ENCODE data around the gene PCYT2.

PCYT2 gene

GRCh38 chr17:81899514-81900166, 11.6 kb downstream of the PCYT2 start:
- no peak for DNase-seq

- no peak for DNase-seq
These were observed 12.3 kb downstream of the PCYT2 start for GRCh38 chr17:81898885-81899284.

DNA sequence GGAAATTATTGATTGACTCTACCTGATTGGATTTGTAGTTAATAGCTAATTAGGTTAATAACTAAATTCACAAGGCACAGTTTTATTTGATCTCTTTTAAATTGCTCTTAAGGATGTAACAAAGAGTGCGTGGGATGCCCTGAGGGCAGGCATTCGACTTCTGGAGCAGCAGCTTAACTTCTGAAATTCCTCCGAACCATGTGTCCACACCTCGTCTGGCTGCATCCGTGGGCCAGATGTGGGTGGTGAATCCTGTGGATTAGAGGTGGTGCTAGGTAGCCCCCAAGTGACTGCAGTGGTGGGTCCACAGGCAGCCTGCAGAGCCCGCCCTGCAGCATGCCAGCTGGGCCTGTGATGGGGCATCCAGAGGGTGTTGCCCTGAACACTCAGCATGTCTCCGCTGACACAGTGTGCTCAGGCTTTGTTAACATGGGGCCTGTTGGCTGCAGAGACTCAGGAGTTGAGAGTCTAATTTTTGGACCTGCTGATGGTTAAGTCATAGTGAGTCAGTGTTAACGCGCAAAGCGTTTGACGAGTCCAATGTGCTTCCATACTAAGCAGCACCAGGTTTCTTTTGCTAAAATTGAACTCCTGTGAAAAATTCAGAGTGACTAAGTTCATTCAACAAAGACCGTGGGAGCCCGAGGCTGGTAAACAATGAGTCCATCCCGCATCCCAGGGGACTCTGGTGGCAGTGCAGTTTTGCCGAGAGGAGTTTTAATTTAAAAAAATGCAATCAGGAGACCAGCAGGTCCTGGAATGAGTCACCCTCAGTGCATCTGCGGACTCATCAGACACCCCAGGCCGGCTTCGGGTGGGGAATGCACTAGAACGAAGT, 13.0 kb downstream of the PCYT2 start:
- peak; percentile 81 for DNase-seq

DNA sequence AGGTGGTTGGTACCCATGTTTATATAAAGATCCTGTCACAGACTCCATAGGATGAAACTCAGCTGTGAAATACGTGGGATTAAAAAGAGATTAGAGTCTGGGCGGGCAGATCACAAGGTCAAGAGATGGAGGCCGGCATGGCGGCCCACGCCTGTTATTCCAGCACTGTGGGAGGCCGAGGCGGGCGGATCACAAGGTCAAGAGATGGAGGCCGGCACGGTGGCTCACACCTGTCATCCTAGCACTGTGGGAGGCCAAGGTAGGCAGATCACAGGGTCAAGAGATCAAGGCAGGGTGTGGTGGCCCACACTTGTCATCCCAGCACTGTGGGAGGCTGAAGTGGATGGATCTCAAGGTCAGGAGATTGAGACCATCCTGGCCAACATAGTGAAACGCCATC, 15.8 kb downstream of the PCYT2 start:
- no peak for DNase-seq

- no peak for DNase-seq
These were observed 20.0 kb downstream of the PCYT2 start for GRCh38 chr17:81891303-81891552.

GRCh38 chr17:81890447-81891302, 20.5 kb downstream of the PCYT2 start:
- DNase-seq = no peak

- no peak for DNase-seq
These were observed 21.6 kb downstream of the PCYT2 start for GRCh38 chr17:81889602-81890001.

DNA sequence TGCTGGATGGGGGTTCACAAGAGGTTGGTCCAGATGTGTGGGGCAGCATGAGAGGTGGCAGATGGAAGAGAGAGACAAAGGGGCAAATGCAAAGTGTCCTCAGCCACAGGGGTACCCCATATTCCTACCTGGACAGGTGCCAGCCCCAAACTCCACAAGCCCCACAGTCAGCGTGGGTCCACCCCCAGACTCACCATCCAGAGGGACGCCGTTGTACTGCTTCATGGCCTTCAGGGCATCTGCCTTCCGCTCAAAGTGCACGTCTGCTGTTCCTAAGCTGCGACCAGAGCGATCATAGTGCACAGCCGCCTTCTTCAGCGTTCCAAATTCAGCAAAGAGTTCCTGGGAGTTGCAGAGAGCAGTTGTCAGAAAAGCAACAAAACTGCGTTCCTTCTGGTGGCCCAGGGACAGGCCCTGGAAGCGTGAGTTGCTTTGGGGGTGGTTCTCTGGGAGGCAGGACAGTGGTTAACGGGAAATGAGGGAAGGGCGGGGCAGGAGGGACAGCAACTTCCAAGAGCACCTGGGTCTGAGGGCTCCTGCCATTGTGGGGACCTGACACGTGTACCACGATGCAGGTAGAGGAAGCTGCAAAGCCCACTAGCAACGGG, 22.1 kb downstream of the PCYT2 start:
- DNase-seq = no peak

DNA sequence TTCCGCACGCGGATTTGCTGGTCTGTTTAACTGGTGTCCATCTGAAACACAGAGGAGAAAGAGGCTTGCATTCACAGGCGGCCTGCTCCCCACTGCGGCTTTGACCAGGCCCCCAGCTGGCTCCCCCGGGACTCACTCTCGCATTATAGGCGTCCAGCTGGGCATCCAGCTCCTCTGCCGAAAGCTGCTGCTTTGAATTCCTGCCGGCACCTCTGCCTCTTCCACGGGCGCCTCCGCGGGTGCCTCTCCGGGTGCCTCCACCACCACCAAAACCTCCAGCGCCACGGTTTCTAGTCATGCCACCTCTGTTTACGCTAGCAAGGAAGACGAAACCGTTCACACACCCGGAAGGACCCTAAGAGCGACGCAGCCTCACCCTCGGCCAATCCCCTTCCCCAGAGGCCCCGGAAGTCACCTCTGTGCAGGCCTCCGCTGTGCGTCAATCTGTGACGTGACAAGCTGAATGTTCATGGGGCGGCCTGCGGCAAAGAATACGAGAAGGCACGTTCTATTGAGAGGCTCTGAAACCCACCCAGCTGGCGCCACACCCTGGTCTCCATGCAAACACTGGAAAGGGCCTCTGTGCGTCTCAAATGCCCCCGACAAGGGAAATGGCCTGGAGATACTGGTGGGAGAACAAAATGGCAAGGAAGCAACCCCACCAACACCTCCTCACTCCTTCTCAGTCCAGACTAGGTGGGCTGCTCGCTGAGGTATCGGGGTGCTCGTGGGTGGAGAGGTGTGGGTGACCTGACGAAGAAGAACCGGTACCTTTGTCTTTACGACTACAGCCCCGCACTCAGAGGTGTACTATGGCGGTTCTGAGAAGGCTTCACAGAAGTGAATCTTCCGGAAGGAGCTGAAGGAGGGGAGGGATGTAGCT, 22.9 kb downstream of the PCYT2 start:
- DNase-seq = no peak

DNA sequence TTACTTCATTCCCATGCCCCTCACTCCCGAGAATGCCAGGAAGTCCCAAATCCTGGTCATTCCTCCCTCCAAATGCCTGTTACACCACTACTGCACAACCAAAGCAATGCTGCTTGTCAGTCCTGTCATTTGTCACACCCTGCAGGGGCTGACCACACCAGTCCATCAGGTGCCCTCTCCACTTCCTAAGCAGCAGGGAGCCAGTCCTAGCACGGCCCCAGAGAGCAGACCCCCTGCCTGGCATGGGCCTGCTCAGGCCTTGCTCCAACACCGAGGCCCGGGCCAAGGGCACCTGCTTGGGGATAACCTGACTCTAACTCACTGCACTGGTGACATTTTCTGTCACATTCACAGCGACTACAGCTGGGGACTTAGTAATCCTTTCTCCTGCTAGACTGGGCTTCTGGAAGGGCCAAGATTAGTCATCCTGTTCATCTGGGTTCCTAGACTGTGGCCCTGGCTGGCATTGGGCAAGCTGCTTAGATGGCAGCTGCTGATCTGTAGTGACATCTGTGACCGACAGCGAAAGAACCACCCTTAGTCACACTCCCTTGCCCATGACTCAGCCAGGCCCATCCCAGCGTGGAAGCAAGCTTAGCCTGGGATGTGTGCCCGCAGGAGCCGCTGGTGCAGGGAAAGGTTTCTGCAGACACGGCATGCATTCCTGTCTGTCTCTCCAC, 25.2 kb downstream of the PCYT2 start:
- DNase-seq = no peak

DNA sequence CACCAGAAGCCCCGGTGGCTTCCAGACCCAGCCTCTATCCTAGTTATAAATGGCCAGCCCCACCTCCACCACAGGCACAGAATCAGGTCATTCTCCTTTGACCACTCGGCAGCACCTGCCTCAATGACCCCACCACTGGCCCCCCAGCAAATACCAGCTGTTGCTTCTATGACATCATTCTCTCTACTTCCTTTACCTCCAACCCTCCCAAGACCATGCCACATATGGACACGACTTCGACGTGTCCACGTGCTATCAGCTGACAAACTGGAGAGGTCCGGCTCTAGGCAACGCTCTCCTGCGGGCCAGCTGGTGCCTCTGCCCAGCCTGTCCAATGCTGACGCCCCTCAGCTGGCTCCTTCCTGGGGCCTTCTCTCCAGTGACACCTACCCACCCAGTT, 25.7 kb downstream of the PCYT2 start:
- no peak for DNase-seq

DNA sequence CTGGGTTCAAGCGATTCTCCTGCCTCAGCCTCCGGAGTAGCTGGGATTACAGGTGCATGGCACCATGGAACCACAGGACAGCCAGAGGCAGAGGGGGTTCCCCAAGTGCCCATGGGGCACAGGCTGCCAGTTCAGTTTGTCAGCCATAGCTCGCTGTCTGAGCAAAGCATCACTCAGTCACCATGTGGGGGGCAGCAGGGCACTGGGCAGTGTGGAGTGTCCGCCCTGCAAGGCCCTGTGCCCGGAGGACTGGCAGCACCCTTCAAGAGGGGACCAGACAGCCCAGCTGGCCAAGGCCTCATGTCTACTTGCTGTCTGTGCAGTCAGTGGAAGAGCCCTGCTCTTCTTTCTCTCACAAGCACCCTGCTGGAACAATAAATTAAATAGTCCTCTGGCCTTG, 26.2 kb downstream of the PCYT2 start:
- no peak for DNase-seq

GRCh38 chr17:81884520-81884919, 26.7 kb downstream of the PCYT2 start:
- DNase-seq = peak; percentile 8

GRCh38 chr17:81879121-81879520, 32.1 kb downstream of the PCYT2 start:
- no peak for DNase-seq

GRCh38 chr17:81878294-81878693, 32.9 kb downstream of the PCYT2 start:
- DNase-seq = no peak

DNA sequence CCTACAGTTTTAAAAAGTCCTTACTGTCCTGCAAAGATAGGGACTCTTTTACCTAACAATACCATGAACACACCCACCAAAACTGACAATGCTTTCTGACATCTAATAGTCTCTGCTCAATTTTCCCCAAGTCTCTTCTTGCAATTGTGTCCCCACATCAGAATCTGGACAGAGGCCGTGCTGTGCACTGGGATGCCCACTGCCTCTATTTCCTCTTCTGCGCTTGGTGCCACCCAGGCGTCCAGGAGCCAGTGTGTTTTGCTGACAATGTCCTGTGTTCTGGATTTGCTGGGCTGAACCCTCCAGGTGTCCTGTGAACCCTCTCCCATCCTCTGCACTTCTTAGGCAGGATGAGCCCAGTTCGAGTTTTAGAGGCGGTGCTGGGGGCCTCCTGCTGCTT, 33.6 kb downstream of the PCYT2 start:
- no peak for DNase-seq

- DNase-seq = peak; percentile 88
These were observed 39.6 kb downstream of the PCYT2 start for GRCh38 chr17:81871387-81872230.

DNA sequence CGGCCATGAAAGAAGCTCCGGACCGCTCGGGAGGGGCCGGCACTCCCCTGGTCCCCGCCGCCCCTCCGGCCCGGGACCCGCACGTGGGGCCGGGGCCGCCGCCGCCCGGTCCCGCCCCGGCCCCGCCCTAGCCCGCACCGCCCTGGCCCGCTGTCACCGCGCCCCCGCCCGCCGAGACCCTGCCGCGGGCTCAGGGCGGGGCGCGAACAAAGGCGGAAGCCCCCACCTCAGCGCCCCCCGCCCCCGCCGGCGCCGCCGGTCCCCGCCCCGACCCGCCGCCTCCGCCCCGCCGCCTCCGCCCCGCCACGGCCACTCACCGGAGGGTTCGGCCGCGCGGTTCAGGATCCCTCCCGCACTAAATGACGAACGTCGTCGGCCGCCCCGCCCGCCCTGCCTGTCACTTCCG, 40.2 kb downstream of the PCYT2 start, which contains the start of gene ARHGDIA:
Gene ARHGDIA (minus strand): TSS at position 357 of the 406 bp plus-strand sequence. CDS start 1,407 bp downstream, outside the sequence.
- peak; percentile 9 for DNase-seq

GRCh38 chr17:81870131-81870980, 40.8 kb downstream of the PCYT2 start:
- peak; percentile 41 for DNase-seq
